Neural cell (in vitro differentiated cells): ENCODE results near the gene WDR36. TPM values are rescaled to one million over a fixed set of nuclear protein-coding genes. Genes with fewer than 3 reads are reported as not detected.

Source experiments
- H2AFZ ChIP-seq: fragments of 200-600, 300-800 bp; sonication (generic), shearing (Covaris generic); 2 replicates; pipeline ENCODE4 v1.6.0; 2014; ENCODE audit warnings: low read depth, mild to moderate bottlenecking, antibody characterized with exemption, low read length, moderate library complexity
- H3F3A ChIP-seq: fragments of 200-600 bp; shearing (Covaris generic); 2 replicates; pipeline ENCODE4 v1.6.1; 2016; ENCODE audit warnings: mild to moderate bottlenecking, moderate library complexity, mixed read lengths, antibody characterized with exemption, low read length; ENCODE audit not compliant: insufficient read depth, poor library complexity, severe bottlenecking
- H3K27ac ChIP-seq: fragments of 200-600, 300-800 bp; sonication (generic), shearing (Covaris generic); 2 replicates; pipeline ENCODE4 v1.5.1; 2014; ENCODE audit warnings: mild to moderate bottlenecking, low read length, moderate library complexity
- H3K27me3 ChIP-seq: fragments of 300-800, 200-600 bp; sonication (generic), shearing (Covaris generic); 2 replicates; pipeline ENCODE4 v1.6.0; 2014; ENCODE audit warnings: mild to moderate bottlenecking, low read depth, low read length, moderate library complexity; ENCODE audit not compliant: insufficient read depth
- H3K36me3 ChIP-seq: fragments of 300-800, 200-600 bp; sonication (generic), shearing (Covaris generic); 2 replicates; pipeline ENCODE4 v1.5.1; 2014; ENCODE audit warnings: mild to moderate bottlenecking, antibody characterized with exemption, low read length, moderate library complexity; ENCODE audit not compliant: insufficient read depth
- H3K4me2 ChIP-seq: fragments of 300-800, 200-600 bp; sonication (generic), shearing (Covaris generic); 2 replicates; pipeline ENCODE4 v1.6.0; 2014; ENCODE audit warnings: mild to moderate bottlenecking, low read length
- H3K4me3 ChIP-seq: fragments of 300-800, 200-600 bp; sonication (generic), shearing (Covaris generic); 2 replicates; pipeline ENCODE4 v1.5.1; 2014; ENCODE audit warnings: mild to moderate bottlenecking, low read length, moderate library complexity
- H3K79me2 ChIP-seq: fragments of 200-600 bp; shearing (Covaris generic); replicated peaks from 2 replicates; pipeline ENCODE4 v1.6.0; 2014; ENCODE audit warnings: mild to moderate bottlenecking, low read length, moderate library complexity; ENCODE audit not compliant: insufficient read depth
- H3K9ac ChIP-seq: fragments of 300-800, 200-600 bp; sonication (generic), shearing (Covaris generic); 2 replicates; pipeline ENCODE4 v1.6.1; 2016; ENCODE audit warnings: mild to moderate bottlenecking, low read length, mixed read lengths
- H3K9me2 ChIP-seq: fragments of 200-600 bp; shearing (Covaris generic); 2 replicates; pipeline ENCODE4 v1.6.1; 2016; ENCODE audit warnings: mild to moderate bottlenecking, low read length, mixed read lengths; ENCODE audit not compliant: insufficient read depth
- H3K9me3 ChIP-seq: fragments of 200-600, 300-800 bp; sonication (generic), shearing (Covaris generic); 2 replicates; pipeline ENCODE4 v1.6.1; 2016; ENCODE audit warnings: mild to moderate bottlenecking, mixed run types, low read length, moderate library complexity, mixed read lengths
- H4K20me1 ChIP-seq: fragments of 200-600 bp; shearing (Covaris generic); 2 replicates; pipeline ENCODE4 v1.6.1; 2016; ENCODE audit warnings: mild to moderate bottlenecking, mixed run types; ENCODE audit not compliant: insufficient read depth
- CTCF ChIP-seq: fragments of 450-650 bp; IDR thresholded peaks from 2 replicates; pipeline ENCODE4 v1.5.1; 2014; ENCODE audit warnings: antibody characterized with exemption, mild to moderate bottlenecking, moderate library complexity; ENCODE audit not compliant: poor library complexity, severe bottlenecking
- EP300 ChIP-seq: fragments of 450-650 bp; conservative IDR thresholded peaks from 2 replicates; pipeline ENCODE4 v1.6.1; 2014; ENCODE audit warnings: antibody characterized with exemption, mild to moderate bottlenecking, moderate library complexity; ENCODE audit not compliant: poor library complexity, severe bottlenecking
- EZH2 ChIP-seq: fragments of 200-600, 300-800 bp; shearing (Covaris generic), sonication (generic); IDR thresholded peaks from 2 replicates; pipeline ENCODE4 v1.6.1; 2014; ENCODE audit warnings: antibody characterized with exemption, low read length, borderline replicate concordance, mild to moderate bottlenecking; ENCODE audit not compliant: insufficient read depth, poor library complexity, severe bottlenecking
- MXI1 ChIP-seq: fragments of 450-650 bp; conservative IDR thresholded peaks from 2 replicates; pipeline ENCODE4 v1.6.1; 2014; ENCODE audit warnings: antibody characterized with exemption, mild to moderate bottlenecking; ENCODE audit not compliant: poor library complexity, severe bottlenecking
- POLR2AphosphoS5 ChIP-seq: IDR thresholded peaks from 2 replicates; pipeline ENCODE4 v1.6.1; 2012
- RAD21 ChIP-seq: fragments of 450-650 bp; conservative IDR thresholded peaks from 2 replicates; pipeline ENCODE4 v1.6.1; 2014; ENCODE audit warnings: antibody characterized with exemption, mild to moderate bottlenecking, moderate library complexity
- REST ChIP-seq: IDR thresholded peaks from 2 replicates; pipeline ENCODE4 v1.6.1; 2012; ENCODE audit warnings: borderline replicate concordance
- SMC3 ChIP-seq: fragments of 450-650 bp; conservative IDR thresholded peaks from 2 replicates; pipeline ENCODE4 v1.6.1; 2014; ENCODE audit warnings: antibody characterized with exemption, mild to moderate bottlenecking, moderate library complexity; ENCODE audit not compliant: poor library complexity
- TAF1 ChIP-seq: IDR thresholded peaks from 2 replicates; pipeline ENCODE4 v1.6.1; 2012; ENCODE audit warnings: low read depth
- polyA plus RNA-seq: library from polyadenylated mRNA; depleted of rRNA; stranded (reverse); fragments of >200 nt; gene quantifications from 2 replicates; pipeline ENCODE4 v1.2.3, GENCODE V29; 2014

Gene WDR36
- polyA plus RNA-seq, 1 donor from 2014 or later: 25.8 TPM

GRCh38 chr5:111172504-111172903 lies 80.4 kb downstream of the WDR36 start:
- Histone ChIP-seq H3K36me3 (no peaks in the 10 kb centered on the region), H3K4me3 (no peak overlapping the region), H3K9ac (no peak overlapping the region), H4K20me1 (no peaks in the 10 kb centered on the region), H3K4me2 (no peak overlapping the region), H2AFZ (no peak overlapping the region), H3K79me2 (no peaks in the 10 kb centered on the region), H3K9me2 (no peaks in the 10 kb centered on the region), H3K27me3 (no peaks in the 10 kb centered on the region), H3K9me3 (no peaks in the 10 kb centered on the region), H3F3A (no peaks in the 10 kb centered on the region), H3K27ac (no peak overlapping the region)
- TF ChIP-seq CTCF: no peak
- no peak for TF ChIP-seq MXI1
- TF ChIP-seq TAF1: no peak
- no peak for TF ChIP-seq SMC3

- H3K9ac ChIP-seq: no peak overlapping the region
- H3K79me2 ChIP-seq: no peaks in the 10 kb centered on the region
- TF ChIP-seq SMC3 (no peak), EP300 (no peak), POLR2AphosphoS5 (no peak), TAF1 (no peak), EZH2 (no peak), REST (no peak), CTCF (no peak), MXI1 (no peak), RAD21 (no peak)
- no peak overlapping the region for H3K4me3 ChIP-seq
- no peak overlapping the region for H3K4me2 ChIP-seq
- no peaks in the 10 kb centered on the region for H3K36me3 ChIP-seq
- H3F3A ChIP-seq: no peaks in the 10 kb centered on the region
- no peak overlapping the region for H3K27ac ChIP-seq
- H3K9me2 ChIP-seq: no peaks in the 10 kb centered on the region
- H2AFZ ChIP-seq: no peak overlapping the region
- no peaks in the 10 kb centered on the region for H3K27me3 ChIP-seq
- no peaks in the 10 kb centered on the region for H3K9me3 ChIP-seq
- no peaks in the 10 kb centered on the region for H4K20me1 ChIP-seq
Measured at GRCh38 chr5:111173476-111173875, 81.3 kb downstream of the WDR36 start.

Other genes starting within 250 kb of the WDR36 start
- gene TSLP, start 20.6 kb upstream of the WDR36 start, polyA plus RNA-seq: not detected in 2 replicates
- 15.6 and 16.6 TPM in 2 replicates for gene CAMK4, start 132.0 kb downstream of the WDR36 start, polyA plus RNA-seq